IMR-90 (cell line): ENCODE data around the gene SAA1. TPM values are rescaled to one million over a fixed set of nuclear protein-coding genes. Genes with fewer than 3 reads are reported as not detected.

Experiments used
- ATAC-seq: fragments of 200-7000 bp; cut with Tn5 transposase; 2 replicates; pipeline ENCODE4 v1.9.1; 2020; ENCODE audit warnings: low read depth, mild to moderate bottlenecking, moderate library complexity
- BruUV-seq: library from RNA; stranded (reverse); fragments of 400-500 nt; replicated peaks from 2 replicates; lab custom pipeline; 2021; lab: Mats Ljungman, UMichigan
- CTCF ChIA-PET: fragments of 300-600 bp; formaldehyde crosslinking; extraction: SDS; loops from one replicate; lab custom pipeline; 2021; ENCODE audit warnings: antibody characterized with exemption; lab: Yijun Ruan, JAX
- POLR2A ChIA-PET: fragments of 300-600 bp; sonication (Branson Sonifier 250); formaldehyde crosslinking; loops from one replicate; lab custom pipeline; 2022; ENCODE audit warnings: antibody characterized with exemption; ENCODE audit not compliant: unreplicated experiment; lab: Charles Lee
- DNase-seq: peaks from one replicate; pipeline ENCODE4 v3.0.0; 2013
- H2AFZ ChIP-seq: replicated peaks from 2 replicates; pipeline ENCODE3; 2013; ENCODE audit warnings: low read length, mild to moderate bottlenecking; ENCODE audit not compliant: poor library complexity
- H2AK5ac ChIP-seq: 2 replicates; pipeline ENCODE4 v1.6.1; 2013; ENCODE audit warnings: low read depth, low read length, inconsistent platforms
- H2AK9ac ChIP-seq: replicated peaks from 2 replicates; pipeline ENCODE3; 2013; ENCODE audit warnings: mild to moderate bottlenecking, low read depth, low read length, moderate library complexity; ENCODE audit not compliant: poor library complexity
- H2BK120ac ChIP-seq: 2 replicates; pipeline ENCODE4 v1.6.1; 2013; ENCODE audit warnings: low read depth, low read length, inconsistent platforms
- H2BK15ac ChIP-seq: 3 replicates; pipeline ENCODE4 v1.6.1; 2013; ENCODE audit warnings: low read depth, low read length, inconsistent platforms
- H2BK20ac ChIP-seq: 2 replicates; pipeline ENCODE4 v1.6.1; 2013; ENCODE audit warnings: low read depth, mild to moderate bottlenecking, inconsistent platforms, low read length, moderate library complexity
- H2BK5ac ChIP-seq: 2 replicates; pipeline ENCODE4 v1.6.1; 2013; ENCODE audit warnings: mild to moderate bottlenecking, low read depth, low read length, inconsistent platforms; ENCODE audit not compliant: poor library complexity, severe bottlenecking
- H3K14ac ChIP-seq: replicated peaks from 2 replicates; pipeline ENCODE4 v1.6.1; 2013; ENCODE audit warnings: low read depth, low read length, inconsistent platforms
- H3K18ac ChIP-seq: 2 replicates; pipeline ENCODE4 v1.6.1; 2013; ENCODE audit warnings: low read depth, low read length, control low read depth
- H3K23ac ChIP-seq: 2 replicates; pipeline ENCODE4 v1.6.1; 2013; ENCODE audit warnings: low read depth, low read length, inconsistent platforms
- H3K27ac ChIP-seq: 2 replicates; pipeline ENCODE4 v1.5.1; 2013; ENCODE audit warnings: mild to moderate bottlenecking, control low read depth, low read length; ENCODE audit not compliant: insufficient read depth
- H3K27me3 ChIP-seq: 2 replicates; pipeline ENCODE4 v1.6.1; 2013; ENCODE audit warnings: low read length; ENCODE audit not compliant: control insufficient read depth, insufficient read depth
- H3K36me3 ChIP-seq: 2 replicates; pipeline ENCODE4 v1.6.1; 2013; ENCODE audit warnings: low read length, mixed read lengths; ENCODE audit not compliant: control insufficient read depth, insufficient read depth
- H3K4ac ChIP-seq: 2 replicates; pipeline ENCODE4 v1.6.1; 2013; ENCODE audit warnings: low read depth, low read length, inconsistent platforms
- H3K4me1 ChIP-seq: 2 replicates; pipeline ENCODE4 v1.6.1; 2013; ENCODE audit warnings: low read length, mixed read lengths; ENCODE audit not compliant: control insufficient read depth, insufficient read depth
- H3K4me2 ChIP-seq: 2 replicates; pipeline ENCODE4 v1.6.1; 2013; ENCODE audit warnings: low read depth, mild to moderate bottlenecking, control low read depth, low read length, moderate library complexity
- H3K4me3 ChIP-seq: 2 replicates; pipeline ENCODE4 v1.5.1; 2013; ENCODE audit warnings: low read depth, mild to moderate bottlenecking, control low read depth, low read length, moderate library complexity; ENCODE audit not compliant: insufficient read depth
- H3K56ac ChIP-seq: 2 replicates; pipeline ENCODE4 v1.6.1; 2013; ENCODE audit warnings: low read length, inconsistent platforms; ENCODE audit not compliant: insufficient read depth; ENCODE audit errors: extremely low read depth
- H3K79me1 ChIP-seq, 2 experiments: 2 replicates each; pipeline ENCODE4 v1.6.1; 2013; ENCODE audit warnings: low read length in 2 of 2, inconsistent platforms in 1 of 2, low read depth in 1 of 2
- H3K9ac ChIP-seq: 2 replicates; pipeline ENCODE4 v1.6.1; 2013; ENCODE audit warnings: low read depth, low read length, control low read depth
- H3K9me1 ChIP-seq: 2 replicates; pipeline ENCODE4 v1.6.1; 2013; ENCODE audit warnings: low read length, inconsistent platforms; ENCODE audit not compliant: insufficient read depth
- H3K9me3 ChIP-seq: 2 replicates; pipeline ENCODE4 v1.6.1; 2013; ENCODE audit warnings: low read length; ENCODE audit not compliant: control insufficient read depth, insufficient read depth
- H4K20me1 ChIP-seq: 2 replicates; pipeline ENCODE4 v1.6.1; 2013; ENCODE audit warnings: low read length, inconsistent platforms; ENCODE audit not compliant: insufficient read depth
- H4K5ac ChIP-seq: 2 replicates; pipeline ENCODE4 v1.6.1; 2013; ENCODE audit warnings: mild to moderate bottlenecking, low read depth, low read length, control low read depth
- H4K8ac ChIP-seq, 2 experiments: 2 replicates each; pipeline ENCODE4 v1.6.1; 2013; ENCODE audit warnings: low read depth in 2 of 2, low read length in 2 of 2, control low read depth in 1 of 2, inconsistent platforms in 1 of 2
- H4K91ac ChIP-seq: 2 replicates; pipeline ENCODE4 v1.6.1; 2013; ENCODE audit warnings: low read depth, low read length, inconsistent platforms; ENCODE audit not compliant: insufficient read depth
- BHLHE40 ChIP-seq: fragments of 150-350 bp; IDR thresholded peaks from 2 replicates; pipeline ENCODE4 v1.6.1; 2016; ENCODE audit warnings: mild to moderate bottlenecking, low read depth, low read length
- CTCF ChIP-seq: conservative IDR thresholded peaks from 2 replicates; pipeline ENCODE4 v1.5.1; 2012; ENCODE audit warnings: mild to moderate bottlenecking, low read depth, low read length, improper control_type of control experiment
- MXI1 ChIP-seq: IDR thresholded peaks from 2 replicates; pipeline ENCODE4 v1.6.1; 2012; ENCODE audit warnings: low read depth, mild to moderate bottlenecking, low read length, moderate library complexity, borderline replicate concordance
- NFE2L2 ChIP-seq: fragments of 150-350 bp; IDR thresholded peaks from 2 replicates; pipeline ENCODE4 v1.6.1; 2016; ENCODE audit warnings: low read depth, mild to moderate bottlenecking, low read length
- POLR2A ChIP-seq: IDR thresholded peaks from 2 replicates; pipeline ENCODE4 v1.6.1; 2012; ENCODE audit warnings: mild to moderate bottlenecking, low read depth, low read length
- RAD21 ChIP-seq: IDR thresholded peaks from 2 replicates; pipeline ENCODE4 v1.6.1; 2012; ENCODE audit warnings: low read length, improper control_type of control experiment
- RCOR1 ChIP-seq: IDR thresholded peaks from 2 replicates; pipeline ENCODE4 v1.6.1; 2012; ENCODE audit warnings: mild to moderate bottlenecking, low read length, improper control_type of control experiment; ENCODE audit not compliant: insufficient replicate concordance
- RFX5 ChIP-seq: IDR thresholded peaks from 2 replicates; pipeline ENCODE4 v1.8.0; 2012; ENCODE audit warnings: low read depth, mild to moderate bottlenecking, low read length, moderate library complexity
- SMC3 ChIP-seq: fragments of 150-350 bp; IDR thresholded peaks from 2 replicates; pipeline ENCODE4 v1.6.1; 2016; ENCODE audit warnings: low read depth, mild to moderate bottlenecking, antibody characterized with exemption, low read length, moderate library complexity
- USF2 ChIP-seq: fragments of 150-350 bp; IDR thresholded peaks from 2 replicates; pipeline ENCODE4 v1.6.1; 2017; ENCODE audit warnings: mild to moderate bottlenecking, antibody characterized with exemption, low read length, low read depth
- WGBS, 2 experiments: methylation state at CpG; one replicate each; pipeline versions ENCODE4 v1.1.5 to v1.1.7; 2013; ENCODE audit warnings: missing lambda C conversion rate in 2 of 2; ENCODE audit not compliant: insufficient read length in 1 of 2; ENCODE audit errors: extremely low coverage in 2 of 2; 5-methylcytosine and 5-hydroxymethylcytosine counted together
- dilution Hi-C: fragments of 300-500 bp; cut with HindIII; formaldehyde crosslinking; loops from one replicate; pipeline ENCODE4 v1.14.3; 2018; ENCODE audit warnings: low sequenced_read_pairs; ENCODE audit not compliant: unreplicated experiment
- in situ Hi-C: fragments of 300-500 bp; cut with MboI; formaldehyde crosslinking; loops from 3 replicates; pipeline ENCODE4 v1.14.3; 2019; ENCODE audit warnings: low sequenced_read_pairs, inconsistent platforms, mixed read lengths
- intact Hi-C: fragments of 100-400 bp; cut with micrococcal nuclease; formaldehyde crosslinking; loops from 2 replicates; pipeline ENCODE4 v1.10.0; 2022
- polyA plus RNA-seq, 3 experiments: library from polyadenylated mRNA; depleted of rRNA; stranded (reverse); fragments of >200 nt; gene quantifications; 2 replicates each; pipeline ENCODE4 v1.2.3, GENCODE V29; 2012; ENCODE audit warnings: low replicate concordance in 1 of 3
- total RNA-seq: library from RNA; depleted of rRNA; stranded (reverse); fragments of >200 nt; gene quantifications from 2 replicates; pipeline ENCODE4 v1.2.3, GENCODE V29; 2012

SAA1 gene
- total and polyA plus RNA-seq, 2 of the 4 experiments (the other 2 are of a cell fraction) = not detected

DNA sequence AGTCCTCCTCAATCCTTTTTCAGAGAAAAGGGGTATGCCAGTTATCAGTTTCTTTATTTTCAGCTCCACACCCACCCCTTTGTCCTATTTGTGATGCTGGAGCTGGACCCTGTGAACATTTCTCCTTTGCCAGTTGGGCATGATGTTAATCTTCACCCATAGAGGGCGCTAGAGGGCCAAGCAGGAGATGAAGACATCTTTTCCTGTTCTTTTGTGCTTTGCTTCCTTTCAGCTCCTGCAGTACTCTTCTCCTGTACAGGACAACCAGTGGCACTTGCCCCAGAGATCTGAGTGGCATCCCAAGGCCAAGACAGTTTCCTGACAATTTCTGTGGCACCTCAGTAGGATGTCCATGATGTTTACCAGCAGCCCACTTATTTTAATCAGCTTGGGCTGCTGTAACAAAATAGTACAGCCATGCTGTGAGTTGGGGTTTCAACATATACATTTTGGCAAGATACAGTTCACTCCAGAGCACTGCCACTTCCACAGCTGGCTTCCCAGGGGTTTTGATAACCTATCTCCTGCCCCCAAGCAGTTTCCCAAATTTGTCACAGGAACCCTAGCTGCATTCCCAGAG is 22.2 kb upstream of the SAA1 start:
- dilution Hi-C loops = no loop called here
- TF ChIP-seq CTCF (peak; percentile 83), RCOR1 (no peak), RAD21 (peak; percentile 80), NFE2L2 (no peak), POLR2A (no peak), BHLHE40 (no peak), RFX5 (no peak), SMC3 (peak; percentile 51), MXI1 (no peak), USF2 (no peak)
- CTCF ChIA-PET = interaction anchor here (0.6 to 1.3 kb wide), 20 partner anchors 8 to 408 kb away, joined by 3 to 6 read pairs (median 3); partner anchors contain the start of gene SAAL1
- DNase-seq (peak; percentile 72), ATAC-seq (peak; percentile 81)
- Histone ChIP-seq H3K4me2 (no peak overlapping the region), H2BK15ac (no peak overlapping the region), H3K14ac (no peak overlapping the region), H4K20me1 (no peaks in the 10 kb centered on the region), H3K27me3 (peaks cover 6% of the 10 kb centered on the region), H2BK120ac (no peak overlapping the region), H3K27ac (no peak overlapping the region), H3K4me3 (no peak overlapping the region), H4K5ac (no peak overlapping the region), H2AFZ (peak overlapping the region; percentile 78), H3K9me3 (no peaks in the 10 kb centered on the region), H2BK20ac (no peak overlapping the region), H2AK9ac (no peak overlapping the region), H3K18ac (no peak overlapping the region), H3K4me1 (no peaks in the 10 kb centered on the region), H4K91ac (no peak overlapping the region), H3K9me1 (no peaks in the 10 kb centered on the region), H4K8ac (no peak overlapping the region), H2AK5ac (no peak overlapping the region), H3K36me3 (no peaks in the 10 kb centered on the region), H3K79me1 (no peaks in the 10 kb centered on the region), H3K4ac (no peak overlapping the region), H3K9ac (no peak overlapping the region), H3K23ac (no peak overlapping the region), H2BK5ac (no peak overlapping the region), H3K56ac (no peak overlapping the region)
- POLR2A ChIA-PET = no interaction called here
- WGBS, 2 experiments = no CpG with 5 or more reads among the region's 1 CpG
- in situ Hi-C loops = no loop called here
- no TSS peak for BruUV-seq
- intact Hi-C loops = loop anchor here (2.0 to 5.0 kb wide), 4 partner anchors 153 to 488 kb away; partner anchors contain the start of gene TSG101
